Testis (tissue), 2 donors: Measurements from ENCODE around the gene POU6F2.

ENCODE experiments used
- CTCF ChIP-seq, 3 experiments: fragments of 450-650 bp in 2 of 3; fragments of 200-600 bp in 1 of 3; sonication (generic) in 1 of 3; IDR thresholded peaks; one replicate each; pipeline ENCODE4 v1.5.1; 2016 to 2019; ENCODE audit warnings: antibody characterized with exemption in 3 of 3, mild to moderate bottlenecking in 2 of 3, moderate library complexity in 1 of 3
- POLR2A ChIP-seq: fragments of 450-650 bp; IDR thresholded peaks from one replicate; pipeline ENCODE4 v1.6.1; 2017; ENCODE audit warnings: antibody characterized with exemption, mild to moderate bottlenecking, moderate library complexity

- TF ChIP-seq CTCF (IDR thresholded peaks at IDR 0.05) (no peak), POLR2A (no peak)
These were observed 175.4 kb downstream of the POU6F2 start for GRCh38 chr7:39153113-39153512.
